K562 (cell line): ENCODE data around the gene TMPRSS11E. TPM values are rescaled to one million over a fixed set of nuclear protein-coding genes. Genes with fewer than 3 reads are reported as not detected.

Source experiments
- ATAC-seq: fragments of 200-7000 bp; cut with Tn5 transposase; 3 replicates; pipeline ENCODE4 v1.9.1; 2020; ENCODE audit warnings: moderate library complexity
- BruUV-seq: library from RNA; stranded (reverse); fragments of 400-500 nt; replicated peaks from 2 replicates; lab custom pipeline; 2021; lab: Mats Ljungman, UMichigan
- CTCF ChIA-PET: fragments of 300-600 bp; formaldehyde crosslinking; extraction: SDS; loops from one replicate; lab custom pipeline; 2021; ENCODE audit warnings: low intra/inter-chr PET ratio; lab: Yijun Ruan, JAX
- POLR2A ChIA-PET: fragments of 300-600, 350-650 bp; sonication (Branson Sonifier 250); formaldehyde crosslinking; extraction: SDS; loops from one replicate; lab custom pipeline; 2021; ENCODE audit warnings: antibody characterized with exemption, inconsistent platforms; lab: Yijun Ruan, JAX
- DNase-seq, 4 experiments: peaks; one replicate each; pipeline versions ENCODE4 v3.0.0 to v3.0.0-alpha.2; 2011 to 2018; ENCODE audit warnings: low spot score in 3 of 4, mixed read lengths in 3 of 4; ENCODE audit errors: extremely low read depth in 1 of 4
- FAIRE-seq: peaks from 2 replicates; lab custom pipeline; 2011; peaks lifted over from hg19 to GRCh38; lab: Jason Lieb, UNC
- H2AFZ ChIP-seq: 2 replicates; pipeline ENCODE4 v1.6.0; 2011; ENCODE audit warnings: low read depth, low read length, control low read depth, inconsistent platforms
- H3K27ac ChIP-seq: fragments of 200-600 bp; 3 replicates; pipeline ENCODE4 v1.8.0; 2011; ENCODE audit warnings: low read depth, mild to moderate bottlenecking, control low read depth, inconsistent platforms, low read length, moderate library complexity, mixed read lengths; ENCODE audit errors: extremely low read depth
- H3K27me3 ChIP-seq, 2 experiments: fragments of 300-600 bp in 1 of 2; 2 replicates in 1 of 2; 3 replicates in 1 of 2; pipeline versions ENCODE4 v1.6.0 to v1.8.0; 2011; ENCODE audit warnings: inconsistent platforms in 2 of 2, low read length in 2 of 2, mild to moderate bottlenecking in 1 of 2, mixed read lengths in 1 of 2, moderate library complexity in 1 of 2; ENCODE audit not compliant: control insufficient read depth in 2 of 2, insufficient read depth in 2 of 2
- H3K36me3 ChIP-seq: fragments of 300-600 bp; 3 replicates; pipeline ENCODE4 v1.8.0; 2011; ENCODE audit warnings: mild to moderate bottlenecking, low read length, inconsistent platforms; ENCODE audit not compliant: control insufficient read depth, insufficient read depth
- H3K4me1 ChIP-seq, 2 experiments: fragments of 200-600 bp in 1 of 2; replicated peaks in 1 of 2; 2 replicates in 1 of 2; 3 replicates in 1 of 2; pipeline versions ENCODE4 v1.5.1 to v1.8.0; 2011; ENCODE audit warnings: inconsistent platforms in 2 of 2, low read length in 2 of 2, mild to moderate bottlenecking in 1 of 2, mixed read lengths in 1 of 2, moderate library complexity in 1 of 2; ENCODE audit not compliant: control insufficient read depth in 2 of 2, insufficient read depth in 2 of 2
- H3K4me2 ChIP-seq: 2 replicates; pipeline ENCODE4 v1.6.1; 2011; ENCODE audit warnings: low read length, control low read depth, inconsistent platforms, mixed read lengths; ENCODE audit not compliant: insufficient read depth
- H3K4me3 ChIP-seq: fragments of 200-600 bp; sonication (generic), shearing (Covaris generic); 2 replicates; pipeline ENCODE4 v1.5.1; 2016; ENCODE audit warnings: control low read depth, inconsistent platforms
- H3K79me2 ChIP-seq: fragments of 200-600 bp; 3 replicates; pipeline ENCODE4 v1.8.0; 2011; ENCODE audit warnings: low read length, inconsistent platforms; ENCODE audit not compliant: control insufficient read depth, insufficient read depth
- H3K9ac ChIP-seq, 2 experiments: 2 replicates each; pipeline versions ENCODE4 v1.6.0 to v1.6.1; 2011; ENCODE audit warnings: low read depth in 2 of 2, low read length in 2 of 2, control low read depth in 1 of 2, inconsistent platforms in 1 of 2, mild to moderate bottlenecking in 1 of 2, mixed read lengths in 1 of 2; ENCODE audit not compliant: insufficient read depth in 1 of 2
- H3K9me1 ChIP-seq: one replicate; pipeline ENCODE4 v1.6.0; 2011; ENCODE audit warnings: inconsistent platforms, mild to moderate bottlenecking, low read length, moderate library complexity; ENCODE audit not compliant: control insufficient read depth, insufficient read depth
- H3K9me3 ChIP-seq: replicated peaks from 2 replicates; pipeline ENCODE4 v1.5.1; 2011; ENCODE audit warnings: low read depth, low read length, inconsistent platforms; ENCODE audit not compliant: control insufficient read depth, insufficient read depth
- H4K20me1 ChIP-seq: replicated peaks from 2 replicates; pipeline ENCODE4 v1.6.1; 2011; ENCODE audit warnings: low read length, inconsistent platforms, mixed read lengths; ENCODE audit not compliant: control insufficient read depth, insufficient read depth
- DACH1 ChIP-seq: fragments of 450-650 bp; IDR thresholded peaks from 2 replicates; pipeline ENCODE4 v1.6.1; 2018; ENCODE audit not compliant: partially characterized antibody
- EHMT2 ChIP-seq: fragments of 450-650 bp; IDR thresholded peaks from 2 replicates; pipeline ENCODE4 v1.6.1; 2018; ENCODE audit warnings: antibody characterized with exemption
- HLTF ChIP-seq: fragments of 450-650 bp; IDR thresholded peaks from 2 replicates; pipeline ENCODE4 v1.6.1; 2016
- NCOA2 ChIP-seq, 2 experiments: fragments of 450-650 bp; IDR thresholded peaks; 2 replicates each; pipeline ENCODE4 v1.6.1; 2018; ENCODE audit warnings: mild to moderate bottlenecking in 2 of 2, moderate library complexity in 1 of 2; ENCODE audit not compliant: partially characterized antibody in 2 of 2
- SIRT6 ChIP-seq: IDR thresholded peaks from one replicate; pipeline ENCODE4 v1.6.1; 2012; ENCODE audit warnings: low read depth, mild to moderate bottlenecking, control low read depth, inconsistent platforms, low read length, moderate library complexity
- XRCC3 ChIP-seq: fragments of 450-650 bp; IDR thresholded peaks from 2 replicates; pipeline ENCODE4 v1.6.1; 2017; ENCODE audit warnings: mild to moderate bottlenecking, moderate library complexity
- ZFX ChIP-seq: sonication (generic); formaldehyde crosslinking; IDR thresholded peaks from 2 replicates; pipeline ENCODE4 v1.8.0; 2022; ENCODE audit warnings: mild to moderate bottlenecking, missing genetic modification reagents, moderate library complexity
- ZNF232 ChIP-seq: sonication (generic); formaldehyde crosslinking; IDR thresholded peaks from 2 replicates; pipeline ENCODE4 v1.8.0; 2022; ENCODE audit warnings: mild to moderate bottlenecking, missing genetic modification reagents
- WGBS: fragments of 100-300 bp; shearing (Covaris generic); methylation state at CpG from one replicate; pipeline ENCODE4 v1.1.6; 2016; ENCODE audit warnings: low coverage, mixed read lengths; ENCODE audit not compliant: insufficient coverage; ENCODE audit errors: missing lambda C conversion rate; 5-methylcytosine and 5-hydroxymethylcytosine counted together
- in situ Hi-C: fragments of 300-500 bp; cut with MboI; formaldehyde crosslinking; loops from 4 replicates; pipeline ENCODE4 v1.15.0; 2018; ENCODE audit warnings: inconsistent platforms, mixed read lengths
- intact Hi-C: fragments of 100-400 bp; cut with micrococcal nuclease; formaldehyde crosslinking; loops from 2 replicates; pipeline ENCODE4 v1.14.2; 2022
- polyA plus RNA-seq, 8 experiments: library from polyadenylated mRNA; depleted of rRNA in 4 of 8; stranded (reverse) in 5 of 8; unstranded in 3 of 8; fragments of >200 nt; fragmentation: Nextera tagmentation in 2 of 8; fragmentation: Illumina TruSeq in 1 of 8; extraction: Ambion mirVana in 2 of 8; extraction: Trizol in 1 of 8; gene quantifications; 2 replicates each; pipeline versions ENCODE4 v1.2.1 to v1.2.3, GENCODE V29; 2011 to 2014; ENCODE audit warnings: inconsistent platforms in 1 of 8, missing spikeins in 1 of 8
- total RNA-seq, 7 experiments: library from RNA; depleted of rRNA in 6 of 7; stranded (reverse); fragments of >200 nt in 6 of 7; fragmentation: Illumina TruSeq in 2 of 7; extraction: Trizol in 2 of 7; gene quantifications; 2 replicates each; pipeline versions ENCODE4 v1.2.1 to v1.2.3, GENCODE V29; 2011 to 2021; ENCODE audit warnings: low replicate concordance in 1 of 7
- TF ChIP-seq, protein P1 (sequence below): fragments of 250-450 bp; sonication (Bioruptor Pico); IDR thresholded peaks from 2 replicates; pipeline ENCODE4 v1.5.0; 2021; ENCODE audit warnings: mild to moderate bottlenecking, moderate library complexity
- TF ChIP-seq, protein P2 (sequence below), 2 experiments: fragments of 450-650 bp; conservative IDR thresholded peaks; 2 replicates each; pipeline ENCODE4 v1.6.1; 2017; ENCODE audit warnings: mild to moderate bottlenecking in 2 of 2, moderate library complexity in 2 of 2
- TF ChIP-seq, protein P3 (sequence below): fragments of 450-650 bp; IDR thresholded peaks from 2 replicates; pipeline ENCODE4 v1.6.1; 2017; ENCODE audit warnings: antibody characterized with exemption, mild to moderate bottlenecking
- TF ChIP-seq, protein P4 (sequence below): sonication (generic); formaldehyde crosslinking; IDR thresholded peaks from 2 replicates; pipeline ENCODE4 v1.9.0; 2022; ENCODE audit warnings: mild to moderate bottlenecking, missing genetic modification reagents

The TMPRSS11E gene
- total and polyA plus RNA-seq, 9 of the 15 experiments (the other 6 are each of a cell fraction or from before 2014, with no cell fraction given), result not detected

DNA sequence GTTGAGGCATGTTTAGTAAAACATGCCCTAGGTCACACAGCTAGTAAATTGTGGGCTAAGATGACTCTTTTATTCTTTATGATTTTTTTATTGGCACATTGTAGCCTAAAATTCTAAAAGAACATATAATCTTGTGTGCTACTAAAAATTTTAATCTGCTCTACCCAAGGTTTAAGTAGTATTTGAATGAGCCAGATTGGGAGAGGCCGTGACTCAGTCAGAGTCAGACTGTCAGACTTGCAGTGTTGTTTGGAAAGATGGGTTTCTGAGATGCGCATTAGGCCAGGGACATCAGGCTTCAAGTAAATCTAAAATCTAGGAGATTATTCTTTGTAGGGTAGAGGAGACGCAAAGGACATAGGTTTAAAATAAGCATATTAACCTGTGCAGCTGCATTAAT lies 30.7 kb upstream of the TMPRSS11E start (continued):
- TF ChIP-seq, protein P1, sequence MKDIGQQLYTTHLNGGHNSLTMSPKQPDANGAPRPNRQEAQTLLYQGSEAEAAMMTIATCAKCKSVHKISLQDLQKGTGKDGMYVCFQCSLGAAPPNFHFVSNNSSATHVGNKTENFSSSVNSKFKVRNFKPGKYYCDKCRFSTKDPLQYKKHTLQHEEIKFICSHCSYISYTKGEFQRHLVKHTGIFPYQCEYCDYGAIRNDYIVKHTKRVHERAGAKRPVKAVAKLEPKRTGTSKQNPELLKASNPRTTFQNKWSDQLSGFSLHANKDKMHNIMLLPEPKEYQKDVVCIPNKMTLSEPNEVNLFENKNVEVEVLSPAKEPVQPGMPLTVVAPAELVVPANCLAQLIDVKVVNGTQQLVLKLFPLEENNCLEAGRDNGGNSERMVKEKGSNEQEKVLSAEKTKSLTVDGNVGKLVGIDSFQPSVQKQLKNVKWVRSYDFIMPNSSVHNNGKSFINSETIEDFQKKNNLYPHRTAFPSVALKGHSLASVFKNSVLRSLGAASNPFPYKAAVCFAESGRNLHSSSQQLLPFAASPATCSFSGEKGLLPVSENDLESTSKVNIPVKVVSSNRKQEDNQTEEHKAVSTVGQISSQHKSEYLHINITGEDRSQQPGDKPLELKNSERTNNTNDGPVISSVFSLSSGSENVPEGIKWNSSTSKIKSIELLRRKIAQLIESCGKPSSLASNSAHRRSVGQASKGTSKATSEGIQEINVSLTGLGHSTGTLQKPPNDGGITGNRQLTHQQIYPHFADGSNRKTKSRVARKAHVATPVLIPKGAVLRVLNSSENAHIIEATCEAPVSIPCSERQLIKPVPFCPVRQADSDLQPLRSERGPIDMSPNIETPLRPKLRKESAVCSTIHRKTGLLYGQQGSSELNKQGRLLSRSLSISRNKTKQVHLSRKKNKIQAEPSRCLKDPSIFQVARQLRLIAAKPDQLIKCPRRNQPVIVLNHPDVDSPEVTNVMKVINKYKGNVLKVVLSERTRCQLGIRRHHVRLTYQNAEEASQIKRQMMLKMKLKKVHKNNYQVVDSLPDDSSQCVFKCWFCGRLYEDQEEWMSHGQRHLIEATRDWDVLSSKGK, result no peak

DNA sequence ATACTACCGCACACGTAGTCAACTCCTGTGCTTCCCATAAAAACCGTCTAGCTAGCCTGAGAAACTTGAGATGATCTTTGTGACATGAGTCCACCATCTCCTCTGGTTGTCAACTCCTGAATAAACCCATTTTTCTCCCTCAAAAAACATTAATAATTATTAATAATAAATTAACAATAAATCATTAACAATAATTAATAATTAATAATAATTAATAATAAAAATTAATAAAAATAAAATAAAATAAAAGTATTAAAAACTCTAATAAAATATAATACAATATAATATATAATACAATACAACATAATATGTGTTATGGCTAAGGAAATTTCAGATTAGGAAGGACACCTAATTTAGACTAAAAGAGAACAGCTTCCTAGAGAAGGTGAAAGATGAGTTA lies 20.7 kb upstream of the TMPRSS11E start:
- Histone ChIP-seq H2AFZ (no peak overlapping the region), H3K36me3 (no peaks in the 10 kb centered on the region), H3K27ac (no peak overlapping the region), H3K4me1 (no peaks in the 10 kb centered on the region), H3K27me3 (no peaks in the 10 kb centered on the region), H3K79me2 (no peaks in the 10 kb centered on the region), H3K9ac (no peak overlapping the region), H3K9me1 (no peaks in the 10 kb centered on the region), H4K20me1 (no peaks in the 10 kb centered on the region), H3K4me3 (no peak overlapping the region), H3K4me2 (no peak overlapping the region), H3K9me3 (no peaks in the 10 kb centered on the region)
- intact Hi-C loops, result no loop called here
- ATAC-seq (no peak), FAIRE-seq (no peak), DNase-seq (no peak)
- BruUV-seq, result no TSS peak
- in situ Hi-C loops, result no loop called here
- CTCF ChIA-PET, result no interaction called here
- WGBS, result 31% methylated on average over 3 of the region's 3 CpGs
- POLR2A ChIA-PET, result no interaction called here
- TF ChIP-seq, protein P2, sequence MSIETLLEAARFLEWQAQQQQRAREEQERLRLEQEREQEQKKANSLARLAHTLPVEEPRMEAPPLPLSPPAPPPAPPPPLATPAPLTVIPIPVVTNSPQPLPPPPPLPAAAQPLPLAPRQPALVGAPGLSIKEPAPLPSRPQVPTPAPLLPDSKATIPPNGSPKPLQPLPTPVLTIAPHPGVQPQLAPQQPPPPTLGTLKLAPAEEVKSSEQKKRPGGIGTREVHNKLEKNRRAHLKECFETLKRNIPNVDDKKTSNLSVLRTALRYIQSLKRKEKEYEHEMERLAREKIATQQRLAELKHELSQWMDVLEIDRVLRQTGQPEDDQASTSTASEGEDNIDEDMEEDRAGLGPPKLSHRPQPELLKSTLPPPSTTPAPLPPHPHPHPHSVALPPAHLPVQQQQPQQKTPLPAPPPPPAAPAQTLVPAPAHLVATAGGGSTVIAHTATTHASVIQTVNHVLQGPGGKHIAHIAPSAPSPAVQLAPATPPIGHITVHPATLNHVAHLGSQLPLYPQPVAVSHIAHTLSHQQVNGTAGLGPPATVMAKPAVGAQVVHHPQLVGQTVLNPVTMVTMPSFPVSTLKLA (conservative IDR thresholded peaks at IDR 0.05), result no peak
- TF ChIP-seq EHMT2 (no peak), DACH1 (peak; percentile 60), ZFX (no peak), NCOA2 (IDR thresholded peaks at IDR 0.05; ENCODE audit: partially characterized antibody in 2 of 2) (no peak), XRCC3 (no peak), HLTF (no peak), ZNF232 (CRISPR knock-in tag) (no peak), SIRT6 (no peak)
- TF ChIP-seq, protein P3, sequence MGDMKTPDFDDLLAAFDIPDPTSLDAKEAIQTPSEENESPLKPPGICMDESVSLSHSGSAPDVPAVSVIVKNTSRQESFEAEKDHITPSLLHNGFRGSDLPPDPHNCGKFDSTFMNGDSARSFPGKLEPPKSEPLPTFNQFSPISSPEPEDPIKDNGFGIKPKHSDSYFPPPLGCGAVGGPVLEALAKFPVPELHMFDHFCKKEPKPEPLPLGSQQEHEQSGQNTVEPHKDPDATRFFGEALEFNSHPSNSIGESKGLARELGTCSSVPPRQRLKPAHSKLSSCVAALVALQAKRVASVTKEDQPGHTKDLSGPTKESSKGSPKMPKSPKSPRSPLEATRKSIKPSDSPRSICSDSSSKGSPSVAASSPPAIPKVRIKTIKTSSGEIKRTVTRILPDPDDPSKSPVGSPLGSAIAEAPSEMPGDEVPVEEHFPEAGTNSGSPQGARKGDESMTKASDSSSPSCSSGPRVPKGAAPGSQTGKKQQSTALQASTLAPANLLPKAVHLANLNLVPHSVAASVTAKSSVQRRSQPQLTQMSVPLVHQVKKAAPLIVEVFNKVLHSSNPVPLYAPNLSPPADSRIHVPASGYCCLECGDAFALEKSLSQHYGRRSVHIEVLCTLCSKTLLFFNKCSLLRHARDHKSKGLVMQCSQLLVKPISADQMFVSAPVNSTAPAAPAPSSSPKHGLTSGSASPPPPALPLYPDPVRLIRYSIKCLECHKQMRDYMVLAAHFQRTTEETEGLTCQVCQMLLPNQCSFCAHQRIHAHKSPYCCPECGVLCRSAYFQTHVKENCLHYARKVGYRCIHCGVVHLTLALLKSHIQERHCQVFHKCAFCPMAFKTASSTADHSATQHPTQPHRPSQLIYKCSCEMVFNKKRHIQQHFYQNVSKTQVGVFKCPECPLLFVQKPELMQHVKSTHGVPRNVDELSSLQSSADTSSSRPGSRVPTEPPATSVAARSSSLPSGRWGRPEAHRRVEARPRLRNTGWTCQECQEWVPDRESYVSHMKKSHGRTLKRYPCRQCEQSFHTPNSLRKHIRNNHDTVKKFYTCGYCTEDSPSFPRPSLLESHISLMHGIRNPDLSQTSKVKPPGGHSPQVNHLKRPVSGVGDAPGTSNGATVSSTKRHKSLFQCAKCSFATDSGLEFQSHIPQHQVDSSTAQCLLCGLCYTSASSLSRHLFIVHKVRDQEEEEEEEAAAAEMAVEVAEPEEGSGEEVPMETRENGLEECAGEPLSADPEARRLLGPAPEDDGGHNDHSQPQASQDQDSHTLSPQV, result no peak
- TF ChIP-seq, protein P4, sequence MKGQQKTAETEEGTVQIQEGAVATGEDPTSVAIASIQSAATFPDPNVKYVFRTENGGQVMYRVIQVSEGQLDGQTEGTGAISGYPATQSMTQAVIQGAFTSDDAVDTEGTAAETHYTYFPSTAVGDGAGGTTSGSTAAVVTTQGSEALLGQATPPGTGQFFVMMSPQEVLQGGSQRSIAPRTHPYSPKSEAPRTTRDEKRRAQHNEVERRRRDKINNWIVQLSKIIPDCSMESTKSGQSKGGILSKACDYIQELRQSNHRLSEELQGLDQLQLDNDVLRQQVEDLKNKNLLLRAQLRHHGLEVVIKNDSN, result no peak
